ENCODE results near the gene NPTX2. TPM values are rescaled to one million over a fixed set of nuclear protein-coding genes. Genes with fewer than 3 reads are reported as not detected.
A peak's percentile ranks its signal among the peaks of the same experiment; 100 is the strongest.
"Not testable (repeated sequence)": the region's sequence is repeated elsewhere in the genome, so short reads cannot be mapped to it uniquely, and the experiment has no call there.

Gene NPTX2
- total RNA-seq, 1 donor from 2014 or later, result 5.6 TPM

GRCh38 chr7:98569691-98570337, 47.3 kb upstream of the NPTX2 start:
- H3K4me3 Mint-ChIP-seq, result no peak overlapping the region

GRCh38 chr7:98571006-98571405, 46.1 kb upstream of the NPTX2 start:
- Histone ChIP-seq H3K36me3 (no peaks in the 10 kb centered on the region), H3K27me3 (no peaks in the 10 kb centered on the region)

More at GRCh38 chr7:98569691-98570337, 47.3 kb upstream of the NPTX2 start:
- peaks cover 7% of the 10 kb centered on the region for H3F3A ChIP-seq (ENCODE audit: low read depth)
- H3K27me3 ChIP-seq, result no peaks in the 10 kb centered on the region
- no peaks in the 10 kb centered on the region for H3K79me2 ChIP-seq (ENCODE audit: low read depth)
- H3K4me3 ChIP-seq, result no peak overlapping the region
- no peak overlapping the region for H3K9ac ChIP-seq
- peaks cover 4% of the 10 kb centered on the region for H3K9me3 ChIP-seq (ENCODE audit: low read depth)
- TF ChIP-seq EZH2phosphoT487 (IDR thresholded peaks at IDR 0.05) (no peak), CTCF (IDR thresholded peaks at IDR 0.05) (no peak), EZH2 (IDR thresholded peaks at IDR 0.05) (no peak)
- no peak overlapping the region for H3K4me2 ChIP-seq
- Mint-ChIP-seq H3K36me3 (no peaks in the 10 kb centered on the region), H3K27ac (peak overlapping the region; percentile 88), H3K4me1 (peaks cover 18% of the 10 kb centered on the region), H3K27me3 (ENCODE audit: insufficient read depth, low read depth) (peaks cover 4% of the 10 kb centered on the region), H3K9me3 (peaks cover 10% of the 10 kb centered on the region)
- no peak overlapping the region for H3K27ac ChIP-seq
- H2AFZ ChIP-seq (replicated peaks), result peak overlapping the region; percentile 13
- no peak for DNase-seq (ENCODE audit: low spot score)
- no peaks in the 10 kb centered on the region for H3K36me3 ChIP-seq
- no peaks in the 10 kb centered on the region for H4K20me1 ChIP-seq (ENCODE audit: low read depth)
- no peaks in the 10 kb centered on the region for H3K4me1 ChIP-seq

GRCh38 chr7:98571986-98572385, 45.1 kb upstream of the NPTX2 start:
- DNase-seq (ENCODE audit: low spot score), result no peak
- Histone ChIP-seq H2AFZ (replicated peaks) (no peak overlapping the region), H4K20me1 (ENCODE audit: low read depth) (no peaks in the 10 kb centered on the region), H3K36me3 (no peaks in the 10 kb centered on the region), H3K27ac (no peak overlapping the region), H3K27me3 (no peaks in the 10 kb centered on the region), H3K9ac (no peak overlapping the region), H3K4me3 (no peak overlapping the region), H3K9me3 (ENCODE audit: low read depth) (peaks cover 17% of the 10 kb centered on the region), H3K4me2 (no peak overlapping the region), H3F3A (ENCODE audit: low read depth) (no peaks in the 10 kb centered on the region), H3K79me2 (ENCODE audit: low read depth) (no peaks in the 10 kb centered on the region), H3K4me1 (no peaks in the 10 kb centered on the region)
- Mint-ChIP-seq H3K4me1 (peaks cover 12% of the 10 kb centered on the region), H3K9me3 (peaks cover 26% of the 10 kb centered on the region), H3K27ac (no peak overlapping the region), H3K36me3 (no peaks in the 10 kb centered on the region), H3K27me3 (ENCODE audit: insufficient read depth, low read depth) (peaks cover 4% of the 10 kb centered on the region), H3K4me3 (no peak overlapping the region)
- TF ChIP-seq EZH2 (IDR thresholded peaks at IDR 0.05) (no peak), CTCF (IDR thresholded peaks at IDR 0.05) (no peak), EZH2phosphoT487 (IDR thresholded peaks at IDR 0.05) (no peak)

More at GRCh38 chr7:98571006-98571405, 46.1 kb upstream of the NPTX2 start:
- Mint-ChIP-seq H3K27ac (no peak overlapping the region), H3K36me3 (no peaks in the 10 kb centered on the region), H3K4me1 (peaks cover 16% of the 10 kb centered on the region), H3K27me3 (ENCODE audit: insufficient read depth, low read depth) (peaks cover 4% of the 10 kb centered on the region), H3K4me3 (no peak overlapping the region), H3K9me3 (peaks cover 18% of the 10 kb centered on the region)
- no peak overlapping the region for H3K4me3 ChIP-seq
- H3F3A ChIP-seq (ENCODE audit: low read depth), result no peaks in the 10 kb centered on the region
- TF ChIP-seq CTCF (IDR thresholded peaks at IDR 0.05) (no peak), EZH2 (IDR thresholded peaks at IDR 0.05) (no peak)
- H3K79me2 ChIP-seq (ENCODE audit: low read depth), result no peaks in the 10 kb centered on the region
- no peak overlapping the region for H3K4me2 ChIP-seq
- no peaks in the 10 kb centered on the region for H3K4me1 ChIP-seq
- H4K20me1 ChIP-seq (ENCODE audit: low read depth), result no peaks in the 10 kb centered on the region
- DNase-seq (ENCODE audit: low spot score), result no peak
- no peak overlapping the region for H3K27ac ChIP-seq
- no peak overlapping the region for H3K9ac ChIP-seq
- peaks cover 12% of the 10 kb centered on the region for H3K9me3 ChIP-seq (ENCODE audit: low read depth)
- H2AFZ ChIP-seq (replicated peaks), result no peak overlapping the region

- not testable (repeated sequence) for H3F3A ChIP-seq (ENCODE audit: low read depth); H3K4me3 ChIP-seq; H4K20me1 ChIP-seq (ENCODE audit: low read depth); H3K4me1 ChIP-seq; H3K9ac ChIP-seq; H3K27ac Mint-ChIP-seq; H3K27me3 ChIP-seq; H2AFZ ChIP-seq (replicated peaks); H3K36me3 Mint-ChIP-seq; H3K4me2 ChIP-seq; H3K27me3 Mint-ChIP-seq (ENCODE audit: insufficient read depth, low read depth); H3K79me2 ChIP-seq (ENCODE audit: low read depth); H3K4me3 Mint-ChIP-seq; H3K36me3 ChIP-seq; DNase-seq (ENCODE audit: low spot score); H3K27ac ChIP-seq
- H3K9me3 ChIP-seq (ENCODE audit: low read depth), result peaks cover 17% of the 10 kb centered on the region
- Mint-ChIP-seq H3K9me3 (peaks cover 27% of the 10 kb centered on the region), H3K4me1 (peaks cover 12% of the 10 kb centered on the region)
These were observed 44.4 kb upstream of the NPTX2 start for GRCh38 chr7:98572716-98573115.

Data from neural progenitor cell (in vitro differentiated cells).